Measurements from ENCODE around the gene SMARCA4.
"Not testable (repeated sequence)": the region's sequence is repeated elsewhere in the genome, so short reads cannot be mapped to it uniquely, and the experiment has no call there.

Gene SMARCA4

DNA sequence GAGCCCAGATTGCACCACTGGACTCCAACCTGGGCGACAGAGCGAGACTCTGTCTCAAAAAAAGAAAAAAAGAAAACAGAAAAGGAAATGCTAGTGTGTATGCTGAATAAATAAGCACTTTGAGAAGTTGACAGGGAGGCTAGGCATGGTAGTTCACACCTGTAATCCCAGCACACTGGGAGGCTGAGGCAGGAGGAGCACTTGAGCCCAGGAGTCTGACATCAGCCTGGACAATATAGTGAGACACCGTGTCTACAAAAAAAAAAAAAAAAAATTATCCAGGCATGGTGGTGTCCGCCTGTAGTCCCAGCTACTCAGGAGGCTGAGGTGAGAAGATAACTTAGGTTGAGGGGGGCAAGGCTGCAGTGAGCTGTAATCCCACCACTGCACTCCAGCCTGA, 109.3 kb downstream of the SMARCA4 start:
- H3K27ac ChIP-seq (ENCODE audit: low read depth, low read length), result no peak overlapping the region
- no peak overlapping the region for H3K4me2 ChIP-seq (ENCODE audit: low read length)
- no peak overlapping the region for H3K9ac ChIP-seq (ENCODE audit: low read length)
- H2BK15ac ChIP-seq (replicated peaks; ENCODE audit: low read depth), result no peak overlapping the region
- no peak overlapping the region for H2BK120ac ChIP-seq (ENCODE audit: low read depth, low read length)
- no peak overlapping the region for H2AK5ac ChIP-seq (ENCODE audit: low read length)
- no peak for DNase-seq
- no peak overlapping the region for H2BK5ac ChIP-seq (ENCODE audit: low read length)
- H3K36me3 ChIP-seq (ENCODE audit: control insufficient read depth, insufficient read depth, low read length), result peaks cover 1% of the 10 kb centered on the region
- no peaks in the 10 kb centered on the region for H3K27me3 ChIP-seq (ENCODE audit: insufficient read depth, low read length, poor library complexity)
- no peak overlapping the region for H4K8ac ChIP-seq (ENCODE audit: low read depth, low read length)
- no peak overlapping the region for H3K4ac ChIP-seq (ENCODE audit: low read depth, low read length)
- WGBS (ENCODE audit: extremely low coverage, insufficient coverage, low lambda C conversion rate), result no CpG with 5 or more reads among the region's 4 CpGs
- no peaks in the 10 kb centered on the region for H3K79me1 ChIP-seq (ENCODE audit: low read length)
- H3K56ac ChIP-seq (ENCODE audit: low read length), result no peak overlapping the region
- H3K4me3 ChIP-seq (ENCODE audit: low read length), result no peak overlapping the region
- no peak overlapping the region for H3K18ac ChIP-seq (ENCODE audit: low read length)
- H4K5ac ChIP-seq (ENCODE audit: low read length), result no peak overlapping the region
- H3K4me1 ChIP-seq (ENCODE audit: control insufficient read depth, low read depth, low read length), result no peaks in the 10 kb centered on the region
- no peaks in the 10 kb centered on the region for H3K79me2 ChIP-seq (ENCODE audit: control insufficient read depth, insufficient read depth, low read length)
- H3K23ac ChIP-seq (ENCODE audit: low read length), result no peak overlapping the region

GRCh38 chr19:11073568-11073967, 112.7 kb downstream of the SMARCA4 start:
- Histone ChIP-seq H3K4me3 (ENCODE audit: low read length) (no peak overlapping the region), H3K23ac (ENCODE audit: low read length) (no peak overlapping the region), H3K79me1 (ENCODE audit: low read length) (no peaks in the 10 kb centered on the region), H4K8ac (ENCODE audit: low read depth, low read length) (no peak overlapping the region), H3K56ac (ENCODE audit: low read length) (no peak overlapping the region), H3K36me3 (ENCODE audit: control insufficient read depth, insufficient read depth, low read length) (no peaks in the 10 kb centered on the region), H2AK5ac (ENCODE audit: low read length) (no peak overlapping the region), H2BK15ac (replicated peaks; ENCODE audit: low read depth) (no peak overlapping the region), H3K18ac (ENCODE audit: low read length) (no peak overlapping the region), H2BK120ac (ENCODE audit: low read depth, low read length) (no peak overlapping the region), H3K4me2 (ENCODE audit: low read length) (no peak overlapping the region), H3K4ac (ENCODE audit: low read depth, low read length) (no peak overlapping the region), H3K79me2 (ENCODE audit: control insufficient read depth, insufficient read depth, low read length) (no peaks in the 10 kb centered on the region), H3K27me3 (ENCODE audit: insufficient read depth, low read length, poor library complexity) (no peaks in the 10 kb centered on the region), H3K9ac (ENCODE audit: low read length) (no peak overlapping the region), H3K27ac (ENCODE audit: low read depth, low read length) (no peak overlapping the region), H4K5ac (ENCODE audit: low read length) (no peak overlapping the region), H2BK5ac (ENCODE audit: low read length) (no peak overlapping the region), H3K4me1 (ENCODE audit: control insufficient read depth, low read depth, low read length) (no peaks in the 10 kb centered on the region)
- no CpG with 5 or more reads among the region's 9 CpGs for WGBS (ENCODE audit: extremely low coverage, insufficient coverage, low lambda C conversion rate)
- no peak for DNase-seq

DNA sequence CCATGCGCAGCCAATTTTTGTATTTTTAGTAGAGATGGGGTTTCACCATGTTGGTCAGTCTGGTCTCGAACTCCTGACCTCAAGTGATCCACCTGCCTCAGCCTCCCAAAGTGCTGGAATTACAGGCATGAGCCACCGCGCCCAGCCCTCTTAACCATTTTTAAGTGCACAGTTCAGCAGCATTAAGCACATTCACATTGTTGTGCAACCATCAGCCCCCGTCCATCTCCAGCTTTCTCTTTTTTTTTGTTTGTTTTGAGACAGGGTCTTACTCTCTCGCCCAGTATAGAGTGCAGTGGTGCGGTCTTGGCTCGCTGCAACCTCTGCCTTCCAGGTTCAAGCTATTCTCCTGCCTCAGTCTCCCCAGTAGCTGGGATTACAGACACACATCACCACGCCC, 116.0 kb downstream of the SMARCA4 start:
- not testable (repeated sequence) for H3K56ac ChIP-seq (ENCODE audit: low read length); H3K27ac ChIP-seq (ENCODE audit: low read depth, low read length); H2BK120ac ChIP-seq (ENCODE audit: low read depth, low read length); H2BK5ac ChIP-seq (ENCODE audit: low read length); H3K4ac ChIP-seq (ENCODE audit: low read depth, low read length); H3K27me3 ChIP-seq (ENCODE audit: insufficient read depth, low read length, poor library complexity); H3K18ac ChIP-seq (ENCODE audit: low read length); H3K4me1 ChIP-seq (ENCODE audit: control insufficient read depth, low read depth, low read length); DNase-seq; H3K4me3 ChIP-seq (ENCODE audit: low read length); H4K8ac ChIP-seq (ENCODE audit: low read depth, low read length); H3K4me2 ChIP-seq (ENCODE audit: low read length); H3K9ac ChIP-seq (ENCODE audit: low read length); H3K36me3 ChIP-seq (ENCODE audit: control insufficient read depth, insufficient read depth, low read length); H2BK15ac ChIP-seq (replicated peaks; ENCODE audit: low read depth); H3K79me2 ChIP-seq (ENCODE audit: control insufficient read depth, insufficient read depth, low read length); H4K5ac ChIP-seq (ENCODE audit: low read length); H2AK5ac ChIP-seq (ENCODE audit: low read length); H3K79me1 ChIP-seq (ENCODE audit: low read length); H3K23ac ChIP-seq (ENCODE audit: low read length)
- WGBS (ENCODE audit: extremely low coverage, insufficient coverage, low lambda C conversion rate), result no CpG with 5 or more reads among the region's 9 CpGs

DNA sequence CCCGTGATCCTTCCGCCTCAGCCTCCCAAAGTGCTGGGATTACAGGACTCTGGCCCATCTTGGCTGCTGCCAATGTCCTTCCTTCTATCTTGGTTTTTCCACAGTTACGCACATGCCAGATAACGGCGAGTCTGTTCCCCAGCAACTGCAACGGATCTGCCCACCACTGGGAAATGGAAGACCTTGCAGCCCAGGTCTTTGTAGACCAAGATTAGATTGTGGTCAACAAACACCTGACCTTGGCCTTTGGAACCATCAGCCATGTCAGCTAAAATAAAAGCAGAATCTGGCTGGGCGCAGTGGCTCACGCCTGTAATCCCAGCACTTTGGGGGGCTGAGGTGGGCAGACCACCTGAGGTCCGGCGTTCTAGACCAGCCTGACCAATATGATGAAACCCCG, 118.1 kb downstream of the SMARCA4 start:
- Histone ChIP-seq H3K4ac (ENCODE audit: low read depth, low read length) (no peak overlapping the region), H3K4me2 (ENCODE audit: low read length) (no peak overlapping the region), H2BK15ac (replicated peaks; ENCODE audit: low read depth) (no peak overlapping the region), H2AK5ac (ENCODE audit: low read length) (no peak overlapping the region), H3K23ac (ENCODE audit: low read length) (no peak overlapping the region), H4K5ac (ENCODE audit: low read length) (no peak overlapping the region), H3K27me3 (ENCODE audit: insufficient read depth, low read length, poor library complexity) (no peaks in the 10 kb centered on the region), H3K36me3 (ENCODE audit: control insufficient read depth, insufficient read depth, low read length) (no peaks in the 10 kb centered on the region), H3K56ac (ENCODE audit: low read length) (no peak overlapping the region), H3K4me1 (ENCODE audit: control insufficient read depth, low read depth, low read length) (no peaks in the 10 kb centered on the region), H4K8ac (ENCODE audit: low read depth, low read length) (no peak overlapping the region), H3K18ac (ENCODE audit: low read length) (no peak overlapping the region), H3K79me1 (ENCODE audit: low read length) (no peaks in the 10 kb centered on the region), H3K27ac (ENCODE audit: low read depth, low read length) (no peak overlapping the region), H2BK5ac (ENCODE audit: low read length) (no peak overlapping the region), H2BK120ac (ENCODE audit: low read depth, low read length) (no peak overlapping the region), H3K9ac (ENCODE audit: low read length) (no peak overlapping the region), H3K4me3 (ENCODE audit: low read length) (no peak overlapping the region), H3K79me2 (ENCODE audit: control insufficient read depth, insufficient read depth, low read length) (no peaks in the 10 kb centered on the region)
- DNase-seq, result no peak
- no CpG with 5 or more reads among the region's 11 CpGs for WGBS (ENCODE audit: extremely low coverage, insufficient coverage, low lambda C conversion rate)

- no peaks in the 10 kb centered on the region for H3K4me1 ChIP-seq (ENCODE audit: control insufficient read depth, low read depth, low read length)
- H4K8ac ChIP-seq (ENCODE audit: low read depth, low read length), result no peak overlapping the region
- no peak overlapping the region for H2BK15ac ChIP-seq (replicated peaks; ENCODE audit: low read depth)
- no peak overlapping the region for H3K18ac ChIP-seq (ENCODE audit: low read length)
- no peak overlapping the region for H3K56ac ChIP-seq (ENCODE audit: low read length)
- WGBS (ENCODE audit: extremely low coverage, insufficient coverage, low lambda C conversion rate), result no CpG with 5 or more reads among the region's 9 CpGs
- H3K27me3 ChIP-seq (ENCODE audit: insufficient read depth, low read length, poor library complexity), result no peaks in the 10 kb centered on the region
- no peaks in the 10 kb centered on the region for H3K79me1 ChIP-seq (ENCODE audit: low read length)
- H3K4me2 ChIP-seq (ENCODE audit: low read length), result no peak overlapping the region
- H3K23ac ChIP-seq (ENCODE audit: low read length), result no peak overlapping the region
- no peak overlapping the region for H3K27ac ChIP-seq (ENCODE audit: low read depth, low read length)
- no peak overlapping the region for H3K4me3 ChIP-seq (ENCODE audit: low read length)
- H3K4ac ChIP-seq (ENCODE audit: low read depth, low read length), result no peak overlapping the region
- H3K36me3 ChIP-seq (ENCODE audit: control insufficient read depth, insufficient read depth, low read length), result no peaks in the 10 kb centered on the region
- H2AK5ac ChIP-seq (ENCODE audit: low read length), result no peak overlapping the region
- H3K9ac ChIP-seq (ENCODE audit: low read length), result no peak overlapping the region
- H3K79me2 ChIP-seq (ENCODE audit: control insufficient read depth, insufficient read depth, low read length), result no peaks in the 10 kb centered on the region
- no peak overlapping the region for H2BK120ac ChIP-seq (ENCODE audit: low read depth, low read length)
- H4K5ac ChIP-seq (ENCODE audit: low read length), result no peak overlapping the region
- DNase-seq, result no peak
- no peak overlapping the region for H2BK5ac ChIP-seq (ENCODE audit: low read length)
Measured at GRCh38 chr19:11079999-11080398, 119.2 kb downstream of the SMARCA4 start.

- Histone ChIP-seq H3K36me3 (ENCODE audit: control insufficient read depth, insufficient read depth, low read length) (peaks cover 4% of the 10 kb centered on the region), H3K27ac (ENCODE audit: low read depth, low read length) (peak overlapping the region; percentile 81), H3K9ac (ENCODE audit: low read length) (peak overlapping the region; percentile 72), H3K18ac (ENCODE audit: low read length) (peak overlapping the region; percentile 99), H2BK120ac (ENCODE audit: low read depth, low read length) (peak overlapping the region; percentile 99), H3K23ac (ENCODE audit: low read length) (no peak overlapping the region), H4K8ac (ENCODE audit: low read depth, low read length) (peak overlapping the region; percentile 77), H3K4me2 (ENCODE audit: low read length) (no peak overlapping the region), H4K5ac (ENCODE audit: low read length) (no peak overlapping the region), H3K4me3 (ENCODE audit: low read length) (no peak overlapping the region), H3K79me1 (ENCODE audit: low read length) (no peaks in the 10 kb centered on the region), H3K56ac (ENCODE audit: low read length) (peak overlapping the region; percentile 91), H3K79me2 (ENCODE audit: control insufficient read depth, insufficient read depth, low read length) (peaks cover 33% of the 10 kb centered on the region), H2AK5ac (ENCODE audit: low read length) (peak overlapping the region; percentile 74), H3K4ac (ENCODE audit: low read depth, low read length) (peak overlapping the region; percentile 96), H3K27me3 (ENCODE audit: insufficient read depth, low read length, poor library complexity) (no peaks in the 10 kb centered on the region), H2BK5ac (ENCODE audit: low read length) (peak overlapping the region; percentile 97), H3K4me1 (ENCODE audit: control insufficient read depth, low read depth, low read length) (peaks cover 7% of the 10 kb centered on the region), H2BK15ac (replicated peaks; ENCODE audit: low read depth) (peak overlapping the region; percentile 99)
- WGBS (ENCODE audit: extremely low coverage, insufficient coverage, low lambda C conversion rate), result no CpG with 5 or more reads among the region's 4 CpGs
- no peak for DNase-seq
Measured at GRCh38 chr19:11087870-11088505, 127.2 kb downstream of the SMARCA4 start.
